ENCODE results near the gene IL15.

DNA sequence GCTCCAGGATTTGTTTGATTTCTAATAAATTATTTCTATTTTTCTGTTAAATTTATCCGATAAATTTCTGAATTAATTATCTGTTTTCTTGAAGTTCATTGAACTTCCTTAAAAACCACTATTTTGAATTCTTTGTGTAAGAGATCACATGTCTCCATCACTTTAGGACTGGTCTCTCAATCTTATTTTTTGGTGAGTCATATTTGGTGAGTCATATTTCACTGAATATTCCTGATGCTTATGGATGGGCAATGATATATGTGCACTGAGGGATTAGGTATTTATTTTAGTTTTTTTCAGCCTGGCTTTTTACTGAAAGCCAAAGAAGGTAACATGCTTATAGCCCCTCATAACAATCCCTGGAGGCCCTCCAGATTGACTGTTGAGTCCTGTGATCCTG, 48.5 kb upstream of the IL15 start:
- TF ChIP-seq SMC3 (IDR thresholded peaks at IDR 0.05; ENCODE audit: low read depth, low read length) (no peak), CTCF (conservative IDR thresholded peaks at IDR 0.05; ENCODE audit: low read depth, low read length) (no peak), RAD21 (IDR thresholded peaks at IDR 0.05; ENCODE audit: low read length) (no peak), NFE2L2 (IDR thresholded peaks at IDR 0.05; ENCODE audit: low read depth, low read length) (no peak), MAFK (IDR thresholded peaks at IDR 0.05; ENCODE audit: low read depth, low read length) (no peak), POLR2A (IDR thresholded peaks at IDR 0.05; ENCODE audit: low read depth, low read length) (no peak), BHLHE40 (IDR thresholded peaks at IDR 0.05; ENCODE audit: low read depth, low read length) (peak; percentile 15; the same call in 1 of the 2 replicates), CEBPB (IDR thresholded peaks at IDR 0.05; ENCODE audit: low read depth, low read length) (no peak), RFX5 (IDR thresholded peaks at IDR 0.05; ENCODE audit: low read depth, low read length) (no peak), MAZ (IDR thresholded peaks at IDR 0.05; ENCODE audit: borderline replicate concordance, low read depth, low read length) (no peak), FOS (IDR thresholded peaks at IDR 0.05; ENCODE audit: low read depth, low read length) (peak; percentile 59; the same call in 1 of the 2 replicates)
- TF ChIP-seq, protein P1, sequence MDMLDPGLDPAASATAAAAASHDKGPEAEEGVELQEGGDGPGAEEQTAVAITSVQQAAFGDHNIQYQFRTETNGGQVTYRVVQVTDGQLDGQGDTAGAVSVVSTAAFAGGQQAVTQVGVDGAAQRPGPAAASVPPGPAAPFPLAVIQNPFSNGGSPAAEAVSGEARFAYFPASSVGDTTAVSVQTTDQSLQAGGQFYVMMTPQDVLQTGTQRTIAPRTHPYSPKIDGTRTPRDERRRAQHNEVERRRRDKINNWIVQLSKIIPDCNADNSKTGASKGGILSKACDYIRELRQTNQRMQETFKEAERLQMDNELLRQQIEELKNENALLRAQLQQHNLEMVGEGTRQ (IDR thresholded peaks at IDR 0.05; ENCODE audit: low read depth, low read length), result no peak

All from IMR-90 (cell line).